Sigmoid colon (tissue), 7 donors: ENCODE data around the gene SYPL1. TPM values are rescaled to one million over a fixed set of nuclear protein-coding genes. Genes with fewer than 3 reads are reported as not detected.
A peak's percentile ranks its signal among the peaks of the same experiment; 100 is the strongest.

Experiments used
- DNase-seq: peaks from one replicate; pipeline ENCODE4 v3.0.0-alpha.2; 2019
- H3K27ac ChIP-seq, 4 donors: fragments of 200-600 bp; sonication (generic); one replicate each; pipeline ENCODE4 v1.5.1; 2016 to 2019; ENCODE audit warnings: mild to moderate bottlenecking in 1 of 4
- H3K27me3 ChIP-seq, 3 donors: fragments of 200-600 bp; sonication (generic); one replicate each; pipeline ENCODE4 v1.5.1; 2019; ENCODE audit warnings: mild to moderate bottlenecking in 1 of 3
- H3K36me3 ChIP-seq, 4 donors: fragments of 200-600 bp; sonication (generic); one replicate each; pipeline ENCODE4 v1.5.1; 2016 to 2019
- H3K4me1 ChIP-seq, 4 donors: fragments of 200-600 bp; sonication (generic); one replicate each; pipeline ENCODE4 v1.5.1; 2017 to 2019
- H3K4me3 ChIP-seq, 4 donors: fragments of 200-600 bp; sonication (generic); one replicate each; pipeline ENCODE4 v1.5.1; 2017 to 2019; ENCODE audit warnings: mild to moderate bottlenecking in 2 of 4, moderate library complexity in 1 of 4
- H3K9me3 ChIP-seq, 4 donors: fragments of 200-600 bp in 3 of 4; sonication (generic) in 3 of 4; one replicate each; pipeline versions ENCODE4 v1.5.1 to v1.6.1; 2013 to 2019
- EP300 ChIP-seq, 4 donors: sonication (generic); formaldehyde crosslinking; IDR thresholded peaks; one replicate each; pipeline ENCODE4 v1.6.1; 2017; ENCODE audit warnings: antibody characterized with exemption in 4 of 4
- POLR2A ChIP-seq, 2 donors: fragments of 450-650 bp; IDR thresholded peaks; one replicate each; pipeline ENCODE4 v1.6.1; 2016; ENCODE audit warnings: antibody characterized with exemption in 2 of 2, mild to moderate bottlenecking in 2 of 2, moderate library complexity in 2 of 2
- POLR2AphosphoS5 ChIP-seq, 4 donors: sonication (generic); formaldehyde crosslinking; IDR thresholded peaks; one replicate each; pipeline ENCODE4 v1.6.1; 2017; ENCODE audit warnings: antibody characterized with exemption in 4 of 4
- WGBS, 2 donors: extraction: QIAGEN DNeasy Blood & Tissue Kit; methylation state at CpG; one replicate each; pipeline ENCODE4 v1.1.7; 2013; 5-methylcytosine and 5-hydroxymethylcytosine counted together
- intact Hi-C: fragments of 100-400 bp; cut with DNase I; formaldehyde crosslinking; loops from one replicate; pipeline ENCODE4 v1.15.1; 2023
- polyA plus RNA-seq, 3 donors: library from polyadenylated mRNA; stranded (reverse); fragments of 200-250 nt; gene quantifications; one replicate each; pipeline ENCODE4 v1.2.3, GENCODE V29; 2013
- total RNA-seq, 4 donors: library from RNA; depleted of rRNA; stranded (reverse); fragments of >200 nt; gene quantifications; one replicate each; pipeline ENCODE4 v1.1.0, GENCODE V29; 2016
- TF ChIP-seq, protein P1 (sequence below), 4 experiments: fragments of 450-650 bp in 3 of 4; fragments of 200-600 bp in 1 of 4; IDR thresholded peaks; one replicate each; pipeline ENCODE4 v1.5.1; 2016 to 2019; ENCODE audit warnings: antibody characterized with exemption in 4 of 4, mild to moderate bottlenecking in 3 of 4, moderate library complexity in 2 of 4
- donor health status: healthy with polysubstance abuse.
- donor health status: Bipolar disorder and iron deficiency.
- donor health status: healthy.

The SYPL1 gene
- total and polyA plus RNA-seq, 7 donors = 21.0 to 184 (median 99.5) TPM

DNA sequence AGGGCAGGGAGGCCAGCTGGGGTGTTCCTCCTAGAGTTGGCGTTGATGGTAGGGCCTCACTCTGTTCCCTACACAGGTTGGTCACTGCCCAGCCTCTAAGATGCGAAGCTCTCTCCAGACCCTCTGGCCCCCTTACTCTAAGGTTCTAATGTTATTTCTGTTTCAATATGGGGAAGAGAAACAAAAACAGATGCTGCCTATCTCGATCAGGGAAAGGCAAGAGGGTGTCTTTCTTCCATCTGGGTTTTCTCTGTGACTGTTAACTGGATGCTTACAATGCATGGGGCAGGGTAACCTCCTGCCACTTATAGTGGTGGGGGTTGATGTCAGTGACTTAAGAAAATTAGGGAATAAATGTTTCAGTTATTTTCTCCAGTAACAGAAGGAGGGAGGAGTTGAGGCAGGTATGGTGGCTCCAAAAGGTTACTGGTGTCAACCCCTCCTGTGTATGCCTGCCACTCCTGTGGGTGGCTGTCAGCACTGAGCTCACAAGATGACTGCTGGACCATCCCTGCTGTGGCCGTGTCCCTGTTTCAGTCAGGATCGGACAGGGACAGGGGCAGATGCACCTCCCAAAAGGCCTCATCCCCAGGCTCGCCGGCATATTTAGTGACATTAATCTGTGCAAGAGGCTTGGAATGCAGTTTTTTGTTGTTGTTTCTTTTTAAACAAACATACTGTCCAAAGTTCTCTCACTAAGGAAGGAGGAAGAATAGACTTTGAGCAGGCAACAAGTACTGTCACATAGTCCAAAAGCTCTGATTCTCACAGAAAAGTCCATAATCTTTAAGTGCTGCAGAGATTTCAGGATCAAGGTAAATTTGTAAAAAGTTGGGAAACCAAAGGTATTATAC, 39.6 kb upstream of the SYPL1 start:
- H3K9me3 ChIP-seq = no peaks in the 10 kb centered on the region
- no peaks in the 10 kb centered on the region for H3K36me3 ChIP-seq
- H3K27me3 ChIP-seq = no peaks in the 10 kb centered on the region
- no peak overlapping the region for H3K4me3 ChIP-seq
- no peak for DNase-seq
- TF ChIP-seq POLR2AphosphoS5 (IDR thresholded peaks at IDR 0.05) (no peak), EP300 (IDR thresholded peaks at IDR 0.05) (no peak), POLR2A (IDR thresholded peaks at IDR 0.05) (no peak)
- TF ChIP-seq, protein P1, sequence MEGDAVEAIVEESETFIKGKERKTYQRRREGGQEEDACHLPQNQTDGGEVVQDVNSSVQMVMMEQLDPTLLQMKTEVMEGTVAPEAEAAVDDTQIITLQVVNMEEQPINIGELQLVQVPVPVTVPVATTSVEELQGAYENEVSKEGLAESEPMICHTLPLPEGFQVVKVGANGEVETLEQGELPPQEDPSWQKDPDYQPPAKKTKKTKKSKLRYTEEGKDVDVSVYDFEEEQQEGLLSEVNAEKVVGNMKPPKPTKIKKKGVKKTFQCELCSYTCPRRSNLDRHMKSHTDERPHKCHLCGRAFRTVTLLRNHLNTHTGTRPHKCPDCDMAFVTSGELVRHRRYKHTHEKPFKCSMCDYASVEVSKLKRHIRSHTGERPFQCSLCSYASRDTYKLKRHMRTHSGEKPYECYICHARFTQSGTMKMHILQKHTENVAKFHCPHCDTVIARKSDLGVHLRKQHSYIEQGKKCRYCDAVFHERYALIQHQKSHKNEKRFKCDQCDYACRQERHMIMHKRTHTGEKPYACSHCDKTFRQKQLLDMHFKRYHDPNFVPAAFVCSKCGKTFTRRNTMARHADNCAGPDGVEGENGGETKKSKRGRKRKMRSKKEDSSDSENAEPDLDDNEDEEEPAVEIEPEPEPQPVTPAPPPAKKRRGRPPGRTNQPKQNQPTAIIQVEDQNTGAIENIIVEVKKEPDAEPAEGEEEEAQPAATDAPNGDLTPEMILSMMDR (IDR thresholded peaks at IDR 0.05) = no peak
- intact Hi-C loops = loop anchor here (2.0 to 10.0 kb wide), 3 partner anchors 41 to 497 kb away; partner anchors contain the start of gene ATXN7L1
- 57 to 73% methylated on average over 7 of the region's 7 CpGs for whole genome bisulfite sequencing, 2 donors
- no peak overlapping the region for H3K27ac ChIP-seq
- H3K4me1 ChIP-seq = peaks cover 0 to 17% (median 12%) of the 10 kb centered on the region in 4 donors

DNA sequence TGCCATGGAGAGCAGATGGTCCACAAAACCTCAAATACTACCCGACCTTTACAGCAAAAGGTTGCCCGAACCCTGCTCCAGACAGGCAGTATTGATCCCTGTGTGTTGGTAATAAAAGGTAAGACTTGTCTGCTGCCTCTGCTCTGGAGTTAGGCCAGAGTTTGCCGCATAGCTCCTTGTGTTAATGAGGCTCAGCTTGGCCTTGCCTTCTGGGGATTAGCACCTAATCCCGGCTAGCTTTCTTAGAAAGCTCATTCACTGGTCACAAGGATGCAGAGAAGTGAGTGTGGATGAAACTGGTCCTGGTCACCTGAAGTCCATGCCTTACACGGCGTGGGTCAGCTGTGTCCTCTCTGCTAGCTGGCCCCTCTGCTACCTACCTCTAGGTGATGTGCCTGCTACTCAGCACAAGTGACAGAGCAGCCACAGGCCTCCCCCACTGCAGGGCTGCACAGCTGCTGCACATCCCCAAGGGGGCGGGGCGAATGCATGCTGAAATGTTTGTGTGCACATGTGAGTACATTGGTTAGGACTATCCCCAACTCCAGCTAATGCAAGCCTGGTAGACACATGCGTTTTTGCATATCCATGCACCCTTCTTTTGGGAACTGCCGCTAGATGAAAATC, 31.7 kb upstream of the SYPL1 start:
- 90% methylated on average over 10 of the region's 10 CpGs for WGBS, 2 donors
- Histone ChIP-seq H3K9me3 (no peaks in the 10 kb centered on the region), H3K4me1 (peaks cover 0 to 24% (median 21%) of the 10 kb centered on the region in 4 donors), H3K27ac (no peak overlapping the region), H3K4me3 (no peak overlapping the region), H3K27me3 (no peaks in the 10 kb centered on the region), H3K36me3 (no peaks in the 10 kb centered on the region)
- intact Hi-C loops = loop anchor here (10.0 kb wide), 1 partner anchor 369 kb away; no protein-coding TSS in a partner anchor
- TF ChIP-seq POLR2A (IDR thresholded peaks at IDR 0.05) (no peak), EP300 (IDR thresholded peaks at IDR 0.05) (no peak), POLR2AphosphoS5 (IDR thresholded peaks at IDR 0.05) (no peak)
- TF ChIP-seq, protein P1 (IDR thresholded peaks at IDR 0.05) = no peak
- DNase-seq = no peak

DNA sequence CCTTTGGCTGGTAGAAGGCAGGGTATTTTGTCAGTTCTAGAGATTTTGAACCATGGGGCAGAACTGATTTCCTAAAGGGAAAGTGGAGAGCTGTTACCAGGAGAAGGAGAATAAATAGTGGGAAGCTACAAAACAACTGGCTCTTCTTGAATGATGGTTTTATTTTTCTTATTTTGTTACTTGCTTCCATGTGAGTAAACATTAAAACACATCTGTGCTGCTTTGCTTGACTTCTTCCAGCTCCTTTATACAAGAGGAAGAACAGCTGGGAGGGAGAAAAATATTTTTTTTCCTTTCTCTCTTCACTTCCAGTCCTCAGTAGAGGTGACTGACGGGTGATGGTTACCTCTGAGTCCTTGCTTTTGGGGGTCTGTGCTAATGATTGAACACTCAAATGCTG, 30.0 kb upstream of the SYPL1 start:
- no peak for TF ChIP-seq EP300 (IDR thresholded peaks at IDR 0.05)
- TF ChIP-seq POLR2A (IDR thresholded peaks at IDR 0.05) = no peak
- TF ChIP-seq, protein P1 (IDR thresholded peaks at IDR 0.05) = no peak
- TF ChIP-seq POLR2AphosphoS5 (IDR thresholded peaks at IDR 0.05) = no peak
- no peak for DNase-seq
- Histone ChIP-seq H3K27me3 (no peaks in the 10 kb centered on the region), H3K27ac (peak overlapping the region in 2 of 4 donors; percentile 25 to 37), H3K4me3 (no peak overlapping the region), H3K36me3 (no peaks in the 10 kb centered on the region), H3K9me3 (no peaks in the 10 kb centered on the region), H3K4me1 (peaks cover 0 to 26% (median 25%) of the 10 kb centered on the region in 4 donors)
- 78 to 88% methylated on average over 1 of the region's 1 CpG for WGBS, 2 donors
- intact Hi-C loops = loop anchor here (10.0 kb wide), 1 partner anchor 367 kb away; no protein-coding TSS in a partner anchor

DNA sequence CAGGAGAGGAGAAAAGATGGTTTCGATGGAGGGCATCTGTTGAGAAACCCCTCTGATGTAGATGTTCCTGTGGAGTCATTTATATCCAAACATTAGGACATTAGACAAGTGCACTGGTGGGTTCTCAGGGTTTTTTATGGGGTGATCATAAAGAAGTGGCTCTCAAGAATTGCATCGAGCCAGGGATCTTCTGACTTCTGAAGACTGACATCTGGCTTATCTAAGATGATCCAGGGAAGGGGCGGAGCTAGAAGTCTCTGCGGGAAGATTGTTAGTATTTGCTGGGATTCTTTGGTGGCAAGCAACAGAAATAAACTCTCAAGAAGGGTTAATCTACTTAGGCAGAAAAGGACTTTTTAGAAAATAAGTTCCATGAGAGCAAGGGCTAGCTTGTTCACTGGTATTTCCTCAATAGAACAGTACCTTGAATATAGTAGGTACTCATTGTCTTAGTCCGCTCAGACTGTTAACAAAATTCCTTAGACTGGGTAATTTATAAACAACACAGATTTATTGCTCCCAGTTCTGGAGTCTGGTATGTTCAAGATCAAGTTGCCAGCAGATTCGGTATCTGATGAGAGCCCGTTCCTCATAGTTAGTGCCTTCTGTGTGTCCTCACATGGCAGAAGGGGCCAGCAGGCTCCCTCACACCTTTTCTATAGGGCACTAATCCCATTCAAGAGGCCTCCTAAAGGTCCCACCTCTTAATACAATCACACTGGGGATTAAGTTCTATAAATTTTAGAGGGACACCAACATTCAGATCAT, 28.5 kb upstream of the SYPL1 start:
- Histone ChIP-seq H3K4me3 (no peak overlapping the region), H3K36me3 (no peaks in the 10 kb centered on the region), H3K9me3 (no peaks in the 10 kb centered on the region), H3K4me1 (peaks cover 0 to 26% (median 25%) of the 10 kb centered on the region in 4 donors), H3K27ac (peak overlapping the region; percentile 68 to 89 (median 82)), H3K27me3 (no peaks in the 10 kb centered on the region)
- no peak for DNase-seq
- TF ChIP-seq POLR2AphosphoS5 (IDR thresholded peaks at IDR 0.05) (peak in 3 of 4 donors; percentile 40 to 66 (median 56)), EP300 (IDR thresholded peaks at IDR 0.05) (no peak)
- intact Hi-C loops = loop anchor here (1.0 to 10.0 kb wide), 2 partner anchors 72 to 366 kb away; no protein-coding TSS in a partner anchor
- WGBS, 2 donors = 82 to 85% methylated on average over 7 of the region's 7 CpGs
